ENCODE data around the gene RPL11.
"Not testable (repeated sequence)": the region's sequence is repeated elsewhere in the genome, so short reads cannot be mapped to it uniquely, and the experiment has no call there.

Gene RPL11

GRCh38 chr1:23684415-23684814 lies 7.2 kb upstream of the RPL11 start:
- no peak for DNase-seq (ENCODE audit: low read depth in 1 of 2, low spot score in 1 of 2)

DNA sequence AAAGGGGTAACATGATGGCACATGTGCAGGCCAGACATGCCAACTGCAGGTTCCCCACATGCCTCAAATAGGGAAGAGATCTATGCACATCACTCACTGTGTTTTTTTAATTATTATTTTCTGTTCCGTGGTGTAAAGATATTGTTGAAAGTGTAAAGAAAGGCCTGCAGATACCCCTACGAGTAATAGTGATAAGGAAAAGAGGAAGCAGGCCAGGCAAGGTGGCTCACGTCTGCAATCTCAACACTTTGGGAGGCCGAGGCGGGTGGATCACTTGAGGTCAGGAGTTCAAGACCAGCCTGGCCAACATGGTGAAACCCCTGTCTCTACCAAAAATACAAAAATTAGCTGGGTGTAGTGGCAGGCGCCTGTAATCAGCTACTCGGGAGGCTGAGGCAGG lies 6.4 kb upstream of the RPL11 start:
- DNase-seq (ENCODE audit: low read depth in 1 of 2, low spot score in 1 of 2) = not testable (repeated sequence)

DNA sequence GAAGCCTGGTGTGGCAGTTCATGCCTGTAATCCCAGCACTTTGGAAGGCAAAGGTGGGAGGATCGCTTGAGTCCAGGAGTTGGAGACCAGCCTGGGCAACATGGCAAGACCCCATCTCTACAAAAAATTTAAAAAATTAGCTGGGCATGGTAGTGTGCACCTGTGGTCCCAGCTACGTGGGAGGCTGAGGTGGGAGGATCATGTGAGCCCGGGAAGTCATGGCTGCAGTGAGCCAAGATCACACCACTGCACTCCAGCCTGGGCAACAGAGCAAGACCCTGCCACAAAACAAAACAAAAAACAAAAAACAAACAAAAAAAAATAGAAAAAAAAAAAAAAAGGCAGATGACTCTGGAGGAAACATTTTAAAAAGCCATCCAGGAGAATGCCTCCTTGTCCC lies 3.9 kb upstream of the RPL11 start:
- DNase-seq (ENCODE audit: low read depth in 1 of 2, low spot score in 1 of 2) = not testable (repeated sequence)

DNA sequence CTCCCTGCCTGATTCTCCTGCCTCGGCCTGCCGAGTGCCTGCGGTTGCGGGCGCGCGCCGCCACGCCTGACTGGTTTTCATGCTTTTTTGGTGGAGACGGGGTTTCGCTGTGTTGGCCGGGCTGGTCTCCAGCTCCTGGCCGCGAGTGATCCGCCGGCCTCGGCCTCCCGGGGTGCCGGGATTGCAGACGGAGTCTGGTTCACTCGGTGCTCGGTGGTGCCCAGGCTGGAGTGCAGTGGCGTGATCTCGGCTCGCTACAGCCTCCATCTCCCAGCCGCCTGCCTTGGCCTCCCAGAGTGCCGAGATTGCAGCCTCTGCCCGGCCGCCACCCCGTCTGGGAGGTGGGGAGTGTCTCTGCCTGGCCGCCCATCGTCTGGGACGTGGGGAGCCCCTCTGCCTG lies 3.3 kb upstream of the RPL11 start:
- DNase-seq (ENCODE audit: low read depth in 1 of 2, low spot score in 1 of 2) = not testable (repeated sequence)

GRCh38 chr1:23692308-23692871 lies 784 bp downstream of the RPL11 start:
- DNase-seq (ENCODE audit: low read depth in 1 of 2, low spot score in 1 of 2) = no peak

- no peak for DNase-seq (ENCODE audit: low read depth in 1 of 2, low spot score in 1 of 2)
These were observed 2.0 kb downstream of the RPL11 start for GRCh38 chr1:23693599-23693998.

- no peak for DNase-seq (ENCODE audit: low read depth in 1 of 2, low spot score in 1 of 2)
These were observed 2.8 kb downstream of the RPL11 start for GRCh38 chr1:23694371-23694770.

DNA sequence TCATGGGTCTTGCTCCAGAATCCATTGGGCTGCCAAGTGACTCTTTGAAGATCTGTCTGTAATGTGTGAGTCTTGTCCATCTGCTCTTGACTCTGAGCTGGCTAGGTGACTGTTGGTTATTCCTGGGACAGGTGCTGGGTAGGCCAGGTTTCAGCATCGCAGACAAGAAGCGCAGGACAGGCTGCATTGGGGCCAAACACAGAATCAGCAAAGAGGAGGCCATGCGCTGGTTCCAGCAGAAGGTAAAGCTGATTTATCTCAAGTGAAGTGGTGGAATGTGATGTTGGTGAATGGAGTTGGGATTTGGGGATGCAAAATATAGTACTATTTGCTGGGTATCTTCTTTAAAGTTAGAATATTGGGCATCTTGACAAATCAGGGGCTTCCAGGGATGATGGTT lies 4.1 kb downstream of the RPL11 start:
- DNase-seq (ENCODE audit: low read depth in 1 of 2, low spot score in 1 of 2) = no peak

GRCh38 chr1:23696335-23696989 lies 4.9 kb downstream of the RPL11 start:
- no peak for DNase-seq (ENCODE audit: low read depth in 1 of 2, low spot score in 1 of 2)

DNA sequence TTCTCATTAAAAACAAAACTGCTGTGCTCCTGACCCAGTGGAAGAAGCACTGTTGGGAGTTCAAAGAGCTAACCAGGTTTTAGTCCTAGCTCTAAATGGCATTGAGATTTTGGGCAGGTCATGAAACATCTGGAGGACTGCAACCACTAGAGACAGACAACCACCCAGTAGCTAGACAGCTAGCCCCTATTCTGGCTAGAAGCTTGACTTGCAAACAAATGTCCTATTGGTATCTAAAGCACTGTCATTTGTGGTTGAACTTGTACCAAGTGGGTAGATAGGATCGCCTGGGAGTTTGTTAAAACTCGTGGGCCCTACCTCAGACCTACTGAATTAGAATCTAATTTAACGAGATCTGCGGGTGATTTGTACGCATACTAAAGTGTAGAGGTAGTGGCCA lies 6.9 kb downstream of the RPL11 start:
- DNase-seq (ENCODE audit: low read depth in 1 of 2, low spot score in 1 of 2) = no peak

GRCh38 chr1:23699280-23700179 lies 7.9 kb downstream of the RPL11 start:
- no peak for DNase-seq (ENCODE audit: low read depth in 1 of 2, low spot score in 1 of 2)

- DNase-seq (ENCODE audit: low read depth in 1 of 2, low spot score in 1 of 2) = no peak
These were observed 9.7 kb downstream of the RPL11 start for GRCh38 chr1:23701310-23701709.

DNA sequence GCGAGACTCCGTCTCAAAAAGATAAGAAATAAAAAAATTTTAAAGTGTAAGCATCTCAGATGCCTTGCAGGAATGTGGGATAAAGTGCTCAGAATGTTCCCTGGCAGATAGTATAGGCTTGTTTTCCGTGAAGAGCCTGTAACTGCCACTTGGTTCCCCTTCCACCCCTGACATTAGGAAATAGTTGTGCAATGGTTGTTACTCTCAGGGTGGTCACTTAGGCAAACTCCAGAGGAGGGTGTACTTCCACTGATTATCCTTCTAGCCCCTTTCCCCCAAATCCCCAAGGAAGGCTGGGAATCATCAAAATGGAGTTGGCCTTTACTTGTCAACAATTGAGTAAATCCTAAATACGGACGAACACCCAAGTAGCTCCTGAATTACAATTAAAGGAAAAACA lies 10.4 kb downstream of the RPL11 start:
- DNase-seq (ENCODE audit: low read depth in 1 of 2, low spot score in 1 of 2) = no peak

DNA sequence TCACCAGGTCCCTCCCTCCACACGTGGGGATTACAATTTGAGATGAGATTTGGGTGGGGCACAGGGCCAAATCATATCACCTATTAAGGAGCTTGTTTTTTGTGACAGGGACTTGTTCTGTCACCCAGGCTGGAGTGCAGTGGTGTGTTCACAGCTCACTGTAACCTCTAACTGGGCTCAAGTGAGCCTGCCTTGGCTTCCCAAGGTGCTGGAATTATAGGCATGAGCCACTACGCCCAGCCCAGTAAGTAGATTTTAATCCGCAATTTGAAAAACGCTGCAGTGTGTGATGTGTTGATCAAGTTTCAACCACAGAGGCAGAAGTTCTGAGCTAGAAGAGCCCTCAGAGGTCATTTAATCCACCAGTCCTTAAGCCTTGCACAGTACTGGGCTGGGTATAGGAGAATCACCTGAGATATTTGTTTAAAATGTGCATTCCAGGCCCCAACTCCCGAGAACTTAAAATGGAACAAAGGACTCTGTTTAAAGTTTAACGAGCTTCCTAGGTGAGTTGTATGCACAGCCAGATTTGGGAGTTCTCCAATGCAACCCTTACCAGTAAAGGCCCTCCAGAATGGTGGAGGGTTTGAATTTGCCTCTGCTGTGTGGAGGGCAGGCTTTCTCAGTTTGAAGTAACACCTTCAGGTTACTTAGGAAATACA lies 13.4 kb downstream of the RPL11 start:
- no peak for DNase-seq (ENCODE audit: low read depth in 1 of 2, low spot score in 1 of 2)

DNA sequence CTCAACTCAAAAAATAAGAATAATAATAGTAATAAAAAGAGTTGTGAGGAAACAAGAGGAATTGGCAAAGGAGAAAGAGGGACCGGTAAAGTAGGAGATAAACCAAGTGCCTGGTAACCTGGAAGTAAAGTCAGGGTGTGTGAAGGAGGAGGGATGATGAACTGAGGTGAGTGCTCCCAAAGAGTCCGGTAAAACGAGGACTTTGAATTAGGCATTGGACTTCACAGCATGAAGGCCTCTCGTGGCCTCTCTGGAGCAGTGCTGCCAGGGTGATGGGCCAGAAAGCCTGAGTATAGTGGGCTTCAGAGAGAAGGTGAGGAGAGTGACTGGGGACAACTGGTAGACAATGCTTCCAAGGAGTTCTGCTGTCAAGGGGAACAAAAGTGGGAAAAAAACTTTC lies 17.6 kb downstream of the RPL11 start:
- DNase-seq (ENCODE audit: low read depth in 1 of 2, low spot score in 1 of 2) = no peak

DNA sequence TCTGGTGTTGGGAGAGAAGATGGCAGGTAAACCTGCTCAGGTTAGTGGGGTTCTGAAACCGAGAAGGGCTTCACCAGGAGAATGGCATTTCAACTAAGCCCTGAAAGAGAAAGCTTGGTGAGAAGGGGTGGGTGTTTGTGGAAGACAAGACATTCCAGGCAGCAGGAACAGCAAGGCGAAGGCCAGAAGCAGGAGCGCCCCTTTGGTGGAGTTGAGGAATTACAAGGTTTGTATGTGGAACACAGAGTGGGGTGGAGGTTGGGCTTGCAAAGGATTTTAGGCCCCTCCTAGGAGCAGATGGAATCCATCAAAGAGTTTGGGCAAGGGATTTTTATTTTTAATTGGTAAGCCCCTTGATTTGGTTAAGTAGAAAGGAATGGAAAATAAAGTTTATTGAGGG lies 26.9 kb downstream of the RPL11 start:
- no peak for DNase-seq (ENCODE audit: low read depth in 1 of 2, low spot score in 1 of 2)

DNA sequence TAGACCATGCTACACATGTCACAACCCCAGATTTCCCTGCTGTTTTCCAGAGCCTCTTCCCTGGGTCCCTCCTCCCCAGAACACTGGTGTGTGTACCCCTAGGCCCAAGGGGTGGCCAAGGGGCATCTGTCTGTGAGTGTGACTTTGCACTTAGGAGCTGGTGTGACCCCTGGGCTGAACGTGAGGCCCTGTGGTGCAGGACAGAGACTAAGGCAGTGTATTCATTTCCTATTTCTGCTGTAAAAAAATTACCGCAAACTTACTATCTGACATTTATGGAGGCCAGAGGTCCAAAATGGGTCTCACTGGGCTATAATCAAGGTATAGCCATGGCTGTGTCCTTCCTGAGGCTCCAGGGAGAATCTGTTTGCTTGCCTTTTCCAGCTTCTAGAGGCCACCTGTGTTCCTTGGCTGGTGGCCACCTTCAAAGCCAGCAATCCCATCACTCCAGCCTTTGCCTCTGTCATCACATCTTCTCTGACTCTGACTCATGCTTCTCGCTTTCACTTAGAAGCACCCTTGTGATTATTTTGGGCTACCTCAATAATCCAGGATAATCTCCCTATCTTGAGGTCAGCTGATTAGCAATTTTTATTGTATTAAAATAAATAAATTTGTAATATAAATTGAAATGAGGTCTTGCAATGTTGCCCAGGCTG lies 27.7 kb downstream of the RPL11 start:
- DNase-seq (ENCODE audit: low read depth in 1 of 2, low spot score in 1 of 2) = no peak

DNA sequence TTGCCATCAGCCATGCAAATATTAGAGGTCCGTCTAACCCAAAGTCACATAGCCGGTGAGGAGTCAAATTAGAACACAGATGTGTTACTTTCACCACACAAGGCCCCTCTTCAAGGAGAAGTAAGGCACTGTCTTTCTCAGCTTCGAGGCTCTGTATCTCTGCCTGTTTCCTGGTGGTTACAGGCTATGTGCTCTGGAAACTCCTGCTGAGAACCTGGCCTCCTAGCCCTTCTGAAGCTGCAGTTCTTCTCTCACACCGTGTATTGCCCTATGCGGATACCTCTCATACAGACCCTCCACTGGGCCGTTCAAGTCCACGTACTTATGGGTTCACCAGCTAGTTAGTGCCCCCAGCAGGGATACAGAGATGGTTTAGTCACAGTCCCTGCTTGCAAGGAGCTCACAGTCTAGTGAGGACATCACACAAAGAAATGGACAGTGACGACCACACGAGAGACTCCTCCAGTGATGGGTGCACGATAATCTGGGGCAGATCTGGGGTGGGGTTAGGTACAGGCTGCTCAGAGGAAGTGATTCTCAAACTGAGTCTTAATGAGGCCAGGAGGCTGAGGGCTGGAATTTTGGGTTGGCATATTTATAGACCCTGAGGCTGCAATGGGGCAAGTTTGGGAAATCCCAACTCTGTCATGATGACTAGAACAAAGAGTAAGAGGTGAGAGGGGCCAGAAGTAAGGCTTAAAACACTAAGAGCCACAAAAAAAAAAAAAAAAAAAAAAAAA lies 28.8 kb downstream of the RPL11 start:
- DNase-seq (ENCODE audit: low read depth in 1 of 2, low spot score in 1 of 2) = no peak

DNA sequence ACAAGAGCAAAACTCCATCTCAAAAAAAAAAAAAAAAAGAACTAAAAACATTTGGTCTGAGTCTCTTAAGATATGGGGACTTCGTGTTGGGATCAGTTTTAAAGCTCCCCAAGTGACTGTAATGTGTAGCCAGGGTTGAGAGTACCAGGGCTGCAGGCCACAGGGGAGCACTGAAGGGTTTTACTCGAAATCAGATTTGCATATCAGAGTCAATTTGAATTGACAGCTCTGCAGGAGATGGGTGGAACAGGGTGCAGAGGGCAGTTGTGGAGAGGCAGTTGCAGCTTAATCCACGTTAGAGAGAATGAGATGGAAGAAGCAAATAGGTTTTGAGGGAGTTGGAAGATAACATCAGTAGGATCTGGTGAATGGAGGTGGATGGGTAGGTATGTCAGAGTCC lies 31.0 kb downstream of the RPL11 start:
- no peak for DNase-seq (ENCODE audit: low read depth in 1 of 2, low spot score in 1 of 2)

DNA sequence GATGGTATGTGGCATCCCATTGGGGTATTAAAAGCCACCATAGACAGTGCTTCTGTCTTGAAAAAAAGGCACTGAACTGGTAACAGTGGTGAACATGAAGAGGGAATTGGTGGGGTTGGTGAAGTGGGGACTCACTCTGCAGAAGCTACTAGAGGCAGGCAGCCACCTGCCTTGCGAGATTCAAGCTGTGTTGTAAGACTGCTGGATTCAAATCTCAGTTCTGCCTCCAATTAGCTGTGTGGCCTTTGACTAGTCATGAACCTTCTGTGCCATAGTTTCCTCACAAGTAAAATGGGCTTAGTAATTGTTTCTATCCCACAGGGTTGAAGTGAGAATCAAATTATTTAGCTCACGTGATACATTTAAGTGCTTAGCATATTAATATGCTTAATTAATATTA lies 35.1 kb downstream of the RPL11 start:
- DNase-seq (ENCODE audit: low read depth in 1 of 2, low spot score in 1 of 2) = no peak

Data from stimulated activated CD4-positive, alpha-beta T cell treated with anti-CD3 and anti-CD28 coated beads, Interleukin-15, amount 100 ng/mL, for 1 hour (primary cell).